ENCODE measurements around the gene KCNC3.
A peak's percentile ranks its signal among the peaks of the same experiment; 100 is the strongest.

The KCNC3 gene

GRCh38 chr19:50266041-50266440, 63.1 kb downstream of the KCNC3 start (continued):
- TF ChIP-seq ZBTB11 (tag by site-specific recombination; conservative IDR thresholded peaks at IDR 0.05; ENCODE audit: low read depth) (no peak), ZNF549 (tag by site-specific recombination; IDR thresholded peaks at IDR 0.05) (no peak)

GRCh38 chr19:50264483-50265186, 64.5 kb downstream of the KCNC3 start:
- Histone ChIP-seq H3K4me1 (ENCODE audit: control insufficient read depth, insufficient read depth, low read length) (no peaks in the 10 kb centered on the region), H3K4me3 (ENCODE audit: low read depth, low read length) (no peak overlapping the region), H3K36me3 (ENCODE audit: control insufficient read depth in 2 of 2, insufficient read depth in 1 of 2, low read length in 2 of 2) (peaks cover 0 to 6% of the 10 kb centered on the region in 2 experiments; a peak in 2 of 3 replicates), H3K27ac (ENCODE audit: extremely low read depth, low read depth, low read length) (no peak overlapping the region), H3K9me3 (ENCODE audit: control insufficient read depth, insufficient read depth, low read depth, low read length) (no peaks in the 10 kb centered on the region)
- CTCF ChIA-PET = interaction anchor here (0.5 to 1.0 kb wide), 5 partner anchors 10 to 327 kb away, joined by 3 to 5 read pairs (median 3); no protein-coding TSS in a partner anchor
- POLR2A ChIA-PET = interaction anchor here (1.2 to 1.4 kb wide), 2 partner anchors 9 to 18 kb away, joined by 3 to 4 read pairs; no protein-coding TSS in a partner anchor
- TF ChIP-seq ZNF133 (tag by site-specific recombination; IDR thresholded peaks at IDR 0.05) (no peak), ZNF664 (tag by site-specific recombination; IDR thresholded peaks at IDR 0.05) (peak; percentile 69), SP2 (tag by site-specific recombination; IDR thresholded peaks at IDR 0.05) (no peak), PRDM2 (tag by site-specific recombination; IDR thresholded peaks at IDR 0.05; ENCODE audit: borderline replicate concordance) (no peak)

- peaks cover 0 to under 1% of the 10 kb centered on the region in 2 experiments; a peak in 2 of 3 replicates for H3K36me3 ChIP-seq (ENCODE audit: control insufficient read depth in 2 of 2, insufficient read depth in 1 of 2, low read length in 2 of 2)
- ChIA-PET POLR2A (interaction anchor here (0.6 to 0.7 kb wide), 2 partner anchors 182 to 240 kb away, joined by 6 to 12 read pairs; no protein-coding TSS in a partner anchor), CTCF (interaction anchor here (0.6 to 1.7 kb wide), 5 partner anchors 10 to 461 kb away, joined by 3 to 11 read pairs (median 4); no protein-coding TSS in a partner anchor)
- no peaks in the 10 kb centered on the region for H3K4me1 ChIP-seq (ENCODE audit: control insufficient read depth, insufficient read depth, low read length)
- no peaks in the 10 kb centered on the region for H3K9me3 ChIP-seq (ENCODE audit: control insufficient read depth, insufficient read depth, low read depth, low read length)
- H3K4me3 ChIP-seq (ENCODE audit: low read depth, low read length) = no peak overlapping the region
- no peak overlapping the region for H3K27ac ChIP-seq (ENCODE audit: extremely low read depth, low read depth, low read length)
- TF ChIP-seq ZNF292 (tag by site-specific recombination; IDR thresholded peaks at IDR 0.05; ENCODE audit: borderline replicate concordance, low read depth) (no peak), ZNF302 (tag by site-specific recombination; IDR thresholded peaks at IDR 0.05; ENCODE audit: low read depth) (no peak), ZNF354C (tag by site-specific recombination; IDR thresholded peaks at IDR 0.05; ENCODE audit: borderline replicate concordance, low read depth) (no peak), ZNF585B (tag by site-specific recombination; IDR thresholded peaks at IDR 0.05) (no peak), ZNF558 (tag by site-specific recombination; IDR thresholded peaks at IDR 0.05) (no peak), ZNF280C (tag by site-specific recombination; IDR thresholded peaks at IDR 0.05) (no peak), MYNN (tag by site-specific recombination; IDR thresholded peaks at IDR 0.05; ENCODE audit: borderline replicate concordance) (no peak), ZNF324 (tag by site-specific recombination; IDR thresholded peaks at IDR 0.05) (no peak), ZEB2 (tag by site-specific recombination; IDR thresholded peaks at IDR 0.05) (no peak), TRIM28 (IDR thresholded peaks at IDR 0.05; ENCODE audit: borderline replicate concordance, low read length) (no peak), ZIC2 (tag by site-specific recombination; IDR thresholded peaks at IDR 0.05) (no peak), GLI4 (tag by site-specific recombination; IDR thresholded peaks at IDR 0.05) (no peak)
Observed at GRCh38 chr19:50263176-50263575, 66.0 kb downstream of the KCNC3 start.

Measured in HEK293 (cell line).